HG02678 (cell line): ENCODE results near the gene MGAT5B.

Source experiments
- ATAC-seq: cut with Tn5 transposase; IDR thresholded peaks from one replicate; pipeline ENCODE4 v1.9.1; 2021; ENCODE audit warnings: mild to moderate bottlenecking, moderate library complexity; ENCODE audit not compliant: unreplicated experiment

MGAT5B gene

DNA sequence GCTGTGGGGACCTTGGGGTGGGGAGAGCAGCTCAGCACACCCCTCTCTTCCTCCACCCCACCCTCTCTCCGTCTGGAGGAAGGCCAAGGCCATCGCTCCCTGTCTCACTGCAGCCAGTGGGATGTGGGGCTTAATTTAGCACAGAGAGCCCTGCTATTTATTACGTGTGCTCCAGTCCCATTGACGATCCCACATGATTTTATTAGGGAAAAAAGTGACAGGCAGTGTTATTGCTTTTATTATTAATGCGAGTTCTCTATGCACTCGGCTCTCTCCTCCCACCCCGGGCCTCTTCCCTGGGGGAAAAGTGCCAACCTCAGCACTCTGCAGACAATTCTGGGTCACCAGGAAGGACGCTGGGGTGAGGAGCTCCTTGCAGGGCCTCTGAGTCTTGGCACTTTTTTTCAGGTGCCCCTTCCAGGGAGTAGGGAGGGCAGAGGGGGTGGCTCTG, 57.3 kb downstream of the MGAT5B start:
- ATAC-seq: no peak

GRCh38 chr17:76926237-76926866, 58.1 kb downstream of the MGAT5B start:
- ATAC-seq: no peak

GRCh38 chr17:76927577-76927976, 59.4 kb downstream of the MGAT5B start:
- no peak for ATAC-seq

DNA sequence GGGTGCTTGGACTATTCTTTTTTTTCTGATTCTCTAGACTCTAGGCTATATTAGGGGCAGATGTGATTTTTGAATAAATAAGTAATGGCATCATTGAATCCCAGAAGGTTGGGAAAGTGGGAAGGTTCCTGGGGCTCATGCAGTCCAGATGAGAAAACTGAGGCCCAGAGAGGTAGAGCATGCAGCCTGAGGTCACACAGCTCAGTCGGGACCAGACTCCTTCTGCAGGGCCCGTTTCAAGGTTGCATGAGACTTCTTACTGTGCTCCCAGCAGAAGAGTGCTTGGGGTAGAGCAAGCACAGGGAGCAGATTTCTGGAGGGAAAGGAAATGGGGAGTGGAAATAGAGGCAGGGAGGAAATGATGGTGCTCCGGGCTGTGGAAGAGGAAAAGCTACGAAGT, 59.8 kb downstream of the MGAT5B start:
- no peak for ATAC-seq

- no peak for ATAC-seq
Measured at GRCh38 chr17:76929148-76929547, 60.9 kb downstream of the MGAT5B start.

- no peak for ATAC-seq
Measured at GRCh38 chr17:76929601-76930000, 61.4 kb downstream of the MGAT5B start.

DNA sequence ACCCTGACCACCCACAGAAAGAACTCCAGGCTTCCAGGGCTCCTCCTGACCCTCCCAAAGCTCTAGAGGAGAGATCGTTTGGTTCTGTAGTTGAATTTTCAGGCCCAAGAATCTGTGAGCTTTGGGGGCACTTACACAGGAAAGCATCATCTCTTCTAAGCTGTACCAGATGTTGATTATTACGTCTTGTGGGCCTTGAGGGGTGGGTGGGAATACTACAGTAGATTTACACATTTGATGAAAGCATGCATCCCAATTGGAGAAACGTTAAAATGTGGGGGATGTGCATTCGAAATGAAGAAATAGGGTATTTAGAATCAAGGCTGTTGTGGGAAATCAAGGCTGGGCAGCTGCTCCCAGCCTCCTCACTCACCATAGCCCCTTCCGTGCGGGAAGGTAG, 61.9 kb downstream of the MGAT5B start:
- no peak for ATAC-seq

GRCh38 chr17:76932402-76933333, 64.5 kb downstream of the MGAT5B start:
- no peak for ATAC-seq

GRCh38 chr17:76934561-76935320, 66.5 kb downstream of the MGAT5B start:
- ATAC-seq: no peak

DNA sequence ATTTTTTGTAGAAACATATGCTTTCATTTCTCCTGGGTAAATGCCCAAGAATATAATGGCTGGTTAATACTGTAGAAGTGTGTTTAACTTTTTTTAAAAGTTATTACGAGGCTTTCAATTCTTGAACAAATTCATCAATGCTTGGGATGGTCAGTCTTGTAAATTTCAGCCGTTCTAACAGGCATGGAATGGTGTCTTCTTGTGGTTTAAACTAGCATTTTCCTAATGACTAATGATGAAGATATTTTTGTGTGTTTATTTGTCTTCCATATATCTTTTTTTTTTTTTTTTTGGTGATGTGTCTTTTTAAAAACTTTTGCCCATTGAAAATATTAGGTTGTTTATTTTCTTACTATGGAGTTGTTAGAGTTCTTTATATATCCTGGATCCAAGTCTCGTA, 67.1 kb downstream of the MGAT5B start:
- ATAC-seq: no peak

DNA sequence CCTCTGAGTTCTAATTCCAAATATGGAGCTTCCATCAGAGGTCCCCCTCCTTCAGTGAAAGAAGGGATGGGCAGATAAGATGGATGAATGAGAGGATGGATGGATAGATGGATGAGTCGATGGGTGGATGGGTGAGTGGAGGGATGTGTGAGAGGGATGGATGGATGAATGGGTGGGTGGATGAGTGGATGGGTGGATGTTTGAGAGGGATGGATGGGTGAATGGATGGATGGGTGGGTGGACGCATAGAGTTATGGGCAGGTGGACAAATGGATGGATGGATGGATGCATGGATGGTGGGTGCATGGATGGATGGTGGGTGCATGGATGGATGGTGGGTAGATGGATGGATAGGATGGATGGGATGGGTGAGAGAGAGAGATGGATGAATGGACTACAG, 69.0 kb downstream of the MGAT5B start:
- ATAC-seq: no peak

DNA sequence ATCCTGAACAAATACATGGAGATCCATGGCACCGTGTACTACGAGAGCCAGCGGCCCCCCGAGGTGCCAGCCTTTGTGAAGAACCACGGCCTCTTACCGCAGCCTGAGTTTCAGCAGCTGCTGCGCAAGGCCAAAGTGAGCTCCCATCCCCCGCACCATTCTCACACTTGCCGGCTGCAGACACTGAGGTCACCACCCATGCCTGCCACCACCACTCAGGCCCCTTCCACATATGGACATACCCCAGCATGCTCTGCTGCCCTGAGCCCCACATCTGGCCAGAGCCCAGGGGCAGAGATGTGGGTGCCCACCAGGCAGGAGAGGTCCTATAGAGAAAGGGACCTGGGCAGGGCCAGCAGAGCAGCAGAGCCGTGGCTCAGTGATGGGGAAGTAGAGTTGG, 69.8 kb downstream of the MGAT5B start:
- no peak for ATAC-seq

DNA sequence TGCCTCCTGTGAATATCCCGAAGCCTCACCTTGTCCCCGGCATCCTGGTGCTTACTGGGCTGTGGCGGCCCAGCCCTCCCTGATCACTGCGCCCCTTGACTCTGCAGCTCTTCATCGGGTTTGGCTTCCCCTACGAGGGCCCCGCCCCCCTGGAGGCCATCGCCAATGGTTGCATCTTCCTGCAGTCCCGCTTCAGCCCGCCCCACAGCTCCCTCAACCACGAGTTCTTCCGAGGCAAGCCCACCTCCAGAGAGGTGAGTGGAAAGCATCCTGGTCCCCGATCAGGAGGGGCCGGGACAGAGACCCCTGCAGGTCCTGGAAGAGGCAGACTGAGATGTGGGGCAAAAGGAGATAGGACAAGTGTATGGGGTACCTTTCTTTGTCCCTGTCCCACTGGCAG, 72.1 kb downstream of the MGAT5B start:
- no peak for ATAC-seq

- ATAC-seq: no peak
Measured at GRCh38 chr17:76940738-76941350, 72.6 kb downstream of the MGAT5B start.

- no peak for ATAC-seq
Measured at GRCh38 chr17:76943202-76943601, 75.0 kb downstream of the MGAT5B start.

- ATAC-seq: no peak
Measured at GRCh38 chr17:76943781-76944213, 75.6 kb downstream of the MGAT5B start.

GRCh38 chr17:76944477-76944876, 76.3 kb downstream of the MGAT5B start:
- ATAC-seq: no peak

- no peak for ATAC-seq
Measured at GRCh38 chr17:76946111-76946771, 78.0 kb downstream of the MGAT5B start.

- no peak for ATAC-seq
Measured at GRCh38 chr17:76946772-76947135, 78.5 kb downstream of the MGAT5B start.

DNA sequence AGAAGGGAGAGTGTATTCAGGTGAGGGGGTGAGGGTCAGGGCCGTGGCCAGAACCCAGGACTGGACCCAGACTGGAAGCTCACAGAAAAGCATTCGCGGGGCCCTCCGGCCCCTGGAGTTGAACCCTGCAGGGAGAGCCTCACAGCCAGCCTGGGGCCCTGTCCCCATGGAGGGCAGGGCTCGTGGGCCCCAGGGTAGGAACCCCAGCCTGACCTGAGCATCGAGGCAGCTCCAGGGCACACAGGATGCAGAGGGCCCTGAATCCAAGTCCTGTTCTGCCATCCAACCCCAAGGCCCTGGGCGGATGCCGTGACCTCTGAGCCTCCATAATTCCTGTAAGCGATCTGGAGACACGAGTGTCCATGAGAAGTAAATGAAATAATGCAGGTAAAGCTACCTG, 79.1 kb downstream of the MGAT5B start:
- ATAC-seq: no peak

DNA sequence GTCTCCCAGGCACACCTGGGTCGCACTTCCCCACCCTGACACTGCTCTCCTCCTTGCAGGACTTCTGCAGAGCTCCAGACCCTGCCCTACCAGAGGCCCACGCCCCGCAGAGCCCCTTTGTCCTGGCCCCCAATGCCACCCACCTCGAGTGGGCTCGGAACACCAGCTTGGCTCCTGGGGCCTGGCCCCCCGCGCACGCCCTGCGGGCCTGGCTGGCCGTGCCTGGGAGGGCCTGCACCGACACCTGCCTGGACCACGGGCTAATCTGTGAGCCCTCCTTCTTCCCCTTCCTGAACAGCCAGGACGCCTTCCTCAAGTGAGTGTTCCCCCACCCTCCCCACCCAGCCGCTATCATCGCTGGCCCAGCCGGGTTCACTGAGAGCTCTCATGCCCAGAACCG, 79.6 kb downstream of the MGAT5B start:
- ATAC-seq: no peak
